Neural progenitor cell (in vitro differentiated cells): ENCODE measurements around the gene BCAS3. TPM values are rescaled to one million over a fixed set of nuclear protein-coding genes. Genes with fewer than 3 reads are reported as not detected.

Experiments
- DNase-seq: peaks from one replicate; pipeline ENCODE4 v3.0.0-alpha.2; 2016; ENCODE audit warnings: low spot score
- H2AFZ ChIP-seq: fragments of 200-600 bp; sonication (generic); replicated peaks from 2 replicates; pipeline ENCODE4 v1.6.1; 2016; ENCODE audit warnings: antibody characterized with exemption
- H3F3A ChIP-seq: fragments of 200-600 bp; sonication (generic); 2 replicates; pipeline ENCODE4 v1.6.1; 2016; ENCODE audit warnings: antibody characterized with exemption, low read depth
- H3K27ac ChIP-seq: fragments of 200-600 bp; sonication (generic); 2 replicates; pipeline ENCODE4 v1.5.1; 2016; ENCODE audit warnings: mild to moderate bottlenecking
- H3K27me3 ChIP-seq: fragments of 200-600 bp; sonication (generic); 2 replicates; pipeline ENCODE4 v1.6.1; 2016; ENCODE audit warnings: mild to moderate bottlenecking, moderate library complexity
- H3K36me3 ChIP-seq: fragments of 200-600 bp; sonication (generic); 2 replicates; pipeline ENCODE4 v1.5.1; 2016
- H3K4me1 ChIP-seq: fragments of 200-600 bp; sonication (generic); 2 replicates; pipeline ENCODE4 v1.6.1; 2016; ENCODE audit warnings: mixed run types
- H3K4me2 ChIP-seq: fragments of 200-600 bp; sonication (generic); 2 replicates; pipeline ENCODE4 v1.6.1; 2016
- H3K4me3 ChIP-seq: fragments of 200-600 bp; sonication (generic); 2 replicates; pipeline ENCODE4 v1.5.1; 2016
- H3K79me2 ChIP-seq: fragments of 200-600 bp; sonication (generic); 2 replicates; pipeline ENCODE4 v1.6.1; 2016; ENCODE audit warnings: low read depth
- H3K9ac ChIP-seq: fragments of 200-600 bp; sonication (generic); 2 replicates; pipeline ENCODE4 v1.6.1; 2016
- H3K9me3 ChIP-seq: fragments of 200-600 bp; sonication (generic); 2 replicates; pipeline ENCODE4 v1.5.1; 2016; ENCODE audit warnings: low read depth
- H4K20me1 ChIP-seq: fragments of 200-600 bp; sonication (generic); 2 replicates; pipeline ENCODE4 v1.6.1; 2016; ENCODE audit warnings: low read depth
- H3K27ac Mint-ChIP-seq: 3 replicates; pipeline ENCODE4 v1.8.0; 2021; ENCODE audit warnings: mixed read lengths
- H3K27me3 Mint-ChIP-seq: 2 replicates; pipeline ENCODE4 v1.8.0; 2022; ENCODE audit warnings: low read depth, mild to moderate bottlenecking, inconsistent platforms, moderate library complexity, mixed read lengths; ENCODE audit not compliant: insufficient read depth
- H3K36me3 Mint-ChIP-seq: 3 replicates; pipeline ENCODE4 v1.8.0; 2021; ENCODE audit warnings: mixed read lengths
- H3K4me1 Mint-ChIP-seq: 3 replicates; pipeline ENCODE4 v1.8.0; 2021; ENCODE audit warnings: mixed read lengths
- H3K4me3 Mint-ChIP-seq: 3 replicates; pipeline ENCODE4 v1.8.0; 2021; ENCODE audit warnings: mild to moderate bottlenecking, moderate library complexity, mixed read lengths
- H3K9me3 Mint-ChIP-seq: 3 replicates; pipeline ENCODE4 v1.8.0; 2020; ENCODE audit warnings: mixed read lengths
- CTCF ChIP-seq: fragments of 200-600 bp; sonication (generic); IDR thresholded peaks from 2 replicates; pipeline ENCODE4 v1.5.1; 2017; ENCODE audit warnings: antibody characterized with exemption, mild to moderate bottlenecking
- EZH2 ChIP-seq: fragments of 200-600 bp; sonication (generic); IDR thresholded peaks from 2 replicates; pipeline ENCODE4 v1.6.1; 2017; ENCODE audit warnings: antibody characterized with exemption, mild to moderate bottlenecking, moderate library complexity
- EZH2phosphoT487 ChIP-seq: fragments of 200-600 bp; sonication (generic); IDR thresholded peaks from 2 replicates; pipeline ENCODE4 v1.6.1; 2017; ENCODE audit warnings: antibody characterized with exemption
- total RNA-seq: library from RNA; depleted of rRNA; stranded (reverse); fragments of >200 nt; gene quantifications from 2 replicates; pipeline ENCODE4 v1.2.3, GENCODE V29; 2015; ENCODE audit warnings: low replicate concordance

BCAS3 gene
- total RNA-seq, 1 donor from 2014 or later = 60.9 TPM

- Mint-ChIP-seq H3K27ac (no peak overlapping the region), H3K4me3 (no peak overlapping the region), H3K36me3 (no peaks in the 10 kb centered on the region), H3K9me3 (peaks cover 3% of the 10 kb centered on the region), H3K27me3 (no peaks in the 10 kb centered on the region), H3K4me1 (no peaks in the 10 kb centered on the region)
- no peak overlapping the region for H2AFZ ChIP-seq
- H3K4me3 ChIP-seq = no peak overlapping the region
- H3K9me3 ChIP-seq = no peaks in the 10 kb centered on the region
- TF ChIP-seq CTCF (no peak), EZH2phosphoT487 (no peak), EZH2 (no peak)
- DNase-seq = no peak
- no peak overlapping the region for H3K4me2 ChIP-seq
- H3K27me3 ChIP-seq = no peaks in the 10 kb centered on the region
- no peaks in the 10 kb centered on the region for H3K79me2 ChIP-seq
- no peaks in the 10 kb centered on the region for H3K36me3 ChIP-seq
- H3K9ac ChIP-seq = no peak overlapping the region
- no peak overlapping the region for H3K27ac ChIP-seq
- no peaks in the 10 kb centered on the region for H3K4me1 ChIP-seq
- no peaks in the 10 kb centered on the region for H4K20me1 ChIP-seq
- H3F3A ChIP-seq = no peaks in the 10 kb centered on the region
These were observed 410.9 kb downstream of the BCAS3 start for GRCh38 chr17:61088556-61088955.

- Histone ChIP-seq H3K79me2 (no peaks in the 10 kb centered on the region), H3K9ac (no peak overlapping the region), H4K20me1 (no peaks in the 10 kb centered on the region), H3K9me3 (no peaks in the 10 kb centered on the region), H3K36me3 (no peaks in the 10 kb centered on the region), H3K4me3 (no peak overlapping the region), H2AFZ (no peak overlapping the region), H3K27ac (no peak overlapping the region), H3K4me2 (no peak overlapping the region), H3K27me3 (no peaks in the 10 kb centered on the region), H3K4me1 (no peaks in the 10 kb centered on the region), H3F3A (no peaks in the 10 kb centered on the region)
- Mint-ChIP-seq H3K27me3 (no peaks in the 10 kb centered on the region), H3K4me1 (no peaks in the 10 kb centered on the region), H3K4me3 (no peak overlapping the region), H3K27ac (no peak overlapping the region), H3K9me3 (peaks cover 5% of the 10 kb centered on the region), H3K36me3 (no peaks in the 10 kb centered on the region)
- DNase-seq = no peak
- TF ChIP-seq CTCF (no peak), EZH2 (no peak), EZH2phosphoT487 (no peak)
These were observed 413.4 kb downstream of the BCAS3 start for GRCh38 chr17:61091096-61091495.

DNA sequence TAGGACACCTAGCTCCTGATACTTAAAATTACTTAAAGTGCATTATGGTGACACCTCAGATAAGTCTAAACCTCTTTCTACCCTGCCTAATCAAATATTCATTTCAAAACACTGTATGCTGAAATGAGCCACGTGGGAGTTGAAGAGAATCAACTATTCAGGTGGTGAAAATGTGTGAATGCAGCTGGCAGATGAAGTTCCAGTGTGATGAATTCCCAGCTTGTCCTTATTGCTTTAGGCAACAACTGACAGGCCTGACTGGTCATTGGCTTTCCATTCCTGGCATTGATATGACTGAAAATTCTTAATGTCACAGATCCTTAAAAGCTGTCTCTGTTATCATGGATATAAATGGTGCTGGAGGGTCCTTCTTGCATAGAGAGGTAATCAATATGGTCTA is 420.1 kb downstream of the BCAS3 start:
- Mint-ChIP-seq H3K4me1 (no peaks in the 10 kb centered on the region), H3K4me3 (no peak overlapping the region), H3K27me3 (no peaks in the 10 kb centered on the region), H3K27ac (no peak overlapping the region), H3K36me3 (no peaks in the 10 kb centered on the region), H3K9me3 (peaks cover 3% of the 10 kb centered on the region)
- no peak for DNase-seq
- Histone ChIP-seq H3F3A (no peaks in the 10 kb centered on the region), H3K9ac (no peak overlapping the region), H3K36me3 (no peaks in the 10 kb centered on the region), H3K4me2 (no peak overlapping the region), H3K27ac (no peak overlapping the region), H3K9me3 (no peaks in the 10 kb centered on the region), H3K27me3 (no peaks in the 10 kb centered on the region), H3K4me3 (no peak overlapping the region), H2AFZ (no peak overlapping the region), H4K20me1 (no peaks in the 10 kb centered on the region), H3K4me1 (no peaks in the 10 kb centered on the region), H3K79me2 (no peaks in the 10 kb centered on the region)
- TF ChIP-seq EZH2phosphoT487 (no peak), CTCF (no peak), EZH2 (no peak)

DNA sequence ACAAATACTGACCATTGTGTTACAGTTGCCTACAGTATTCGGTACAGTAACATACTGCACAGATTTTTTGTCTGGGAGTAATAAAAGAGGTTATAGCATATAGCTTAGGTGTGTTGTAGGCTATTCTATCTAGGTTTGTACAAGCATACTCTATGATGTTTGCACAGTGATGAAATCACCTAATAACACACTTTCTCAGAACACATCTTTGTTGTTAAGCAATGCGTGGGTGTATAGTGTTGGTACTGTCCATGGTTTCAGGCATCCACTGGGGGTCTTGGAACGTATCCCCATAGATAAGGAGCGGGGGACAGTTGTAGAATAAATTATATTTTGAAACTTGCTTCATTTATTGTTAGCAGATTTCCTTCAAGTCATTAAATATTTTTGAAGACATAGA is 428.7 kb downstream of the BCAS3 start:
- Histone ChIP-seq H3K36me3 (no peaks in the 10 kb centered on the region), H3K27ac (no peak overlapping the region), H3K9me3 (no peaks in the 10 kb centered on the region), H3K9ac (no peak overlapping the region), H4K20me1 (no peaks in the 10 kb centered on the region), H3K27me3 (no peaks in the 10 kb centered on the region), H3K4me3 (no peak overlapping the region), H3K4me2 (no peak overlapping the region), H3K4me1 (no peaks in the 10 kb centered on the region), H3K79me2 (no peaks in the 10 kb centered on the region), H2AFZ (no peak overlapping the region), H3F3A (no peaks in the 10 kb centered on the region)
- Mint-ChIP-seq H3K36me3 (no peaks in the 10 kb centered on the region), H3K27ac (no peak overlapping the region), H3K27me3 (no peaks in the 10 kb centered on the region), H3K9me3 (peaks cover 5% of the 10 kb centered on the region), H3K4me1 (no peaks in the 10 kb centered on the region), H3K4me3 (no peak overlapping the region)
- TF ChIP-seq CTCF (no peak), EZH2phosphoT487 (no peak), EZH2 (no peak)
- no peak for DNase-seq
